Measurements from ENCODE around the gene GRIK2. TPM values are rescaled to one million over a fixed set of nuclear protein-coding genes. Genes with fewer than 3 reads are reported as not detected.
"Not testable (repeated sequence)": the region's sequence is repeated elsewhere in the genome, so short reads cannot be mapped to it uniquely, and the experiment has no call there.

Gene GRIK2
- total RNA-seq, 4 donors from 2014 or later, result 1.4 to 51.9 (median 9.6) TPM

- no peaks in the 10 kb centered on the region for H3K36me3 ChIP-seq
- no peaks in the 10 kb centered on the region for H3K4me1 ChIP-seq
- no peak for DNase-seq
- no peaks in the 10 kb centered on the region for H3K27me3 ChIP-seq
- TF ChIP-seq CTCF (IDR thresholded peaks at IDR 0.05) (no peak), POLR2A (IDR thresholded peaks at IDR 0.05) (no peak)
- no peaks in the 10 kb centered on the region for H3K9me3 ChIP-seq
- H3K4me3 ChIP-seq (replicated peaks in 1 of 3), result no peak overlapping the region
- 83 to 85% methylated on average over 3 of the region's 3 CpGs for WGBS, 2 donors
- intact Hi-C loops (cut with DNase I), result no loop called here
- no peak overlapping the region for H3K27ac ChIP-seq
These were observed 239.6 kb downstream of the GRIK2 start for GRCh38 chr6:101633081-101633480.

DNA sequence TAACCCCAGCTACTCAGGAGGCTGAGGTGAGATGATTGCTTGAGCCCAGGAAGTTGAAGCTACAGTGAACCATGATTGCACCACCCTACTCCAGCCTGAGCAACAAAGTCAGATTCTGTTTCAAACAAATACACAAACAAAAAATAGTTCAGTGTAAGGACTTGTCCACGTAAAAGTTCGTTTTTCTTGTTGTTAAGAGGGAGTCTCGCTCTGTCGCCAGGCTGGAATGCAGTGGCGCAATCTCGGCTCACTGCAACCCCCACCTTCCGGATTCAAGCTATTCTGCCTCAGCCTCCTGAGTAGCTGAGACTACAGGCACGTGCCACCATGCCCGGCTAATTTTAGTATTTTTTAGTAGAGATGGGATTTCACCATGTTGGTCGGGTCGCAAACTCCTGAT is 245.4 kb downstream of the GRIK2 start:
- H3K4me1 ChIP-seq; H3K9me3 ChIP-seq; H3K4me3 ChIP-seq (replicated peaks in 1 of 3); intact Hi-C loops (cut with DNase I); H3K36me3 ChIP-seq; H3K27ac ChIP-seq; H3K27me3 ChIP-seq: not testable (repeated sequence)
- peak in 1 of 2 donors; percentile 5 for DNase-seq
- WGBS, 2 donors, result 74 to 75% methylated on average over 11 of the region's 11 CpGs

- intact Hi-C loops (cut with DNase I), result no loop called here
- Histone ChIP-seq H3K36me3 (no peaks in the 10 kb centered on the region), H3K4me3 (replicated peaks in 1 of 3) (no peak overlapping the region), H3K4me1 (no peaks in the 10 kb centered on the region), H3K27ac (no peak overlapping the region), H3K9me3 (no peaks in the 10 kb centered on the region), H3K27me3 (no peaks in the 10 kb centered on the region)
- DNase-seq, result no peak
- 59 to 69% methylated on average over 1 of the region's 1 CpG for WGBS, 2 donors
- no peak for TF ChIP-seq POLR2A (IDR thresholded peaks at IDR 0.05)
- TF ChIP-seq CTCF (IDR thresholded peaks at IDR 0.05), result no peak
These were observed 246.6 kb downstream of the GRIK2 start for GRCh38 chr6:101640131-101640530.

DNA sequence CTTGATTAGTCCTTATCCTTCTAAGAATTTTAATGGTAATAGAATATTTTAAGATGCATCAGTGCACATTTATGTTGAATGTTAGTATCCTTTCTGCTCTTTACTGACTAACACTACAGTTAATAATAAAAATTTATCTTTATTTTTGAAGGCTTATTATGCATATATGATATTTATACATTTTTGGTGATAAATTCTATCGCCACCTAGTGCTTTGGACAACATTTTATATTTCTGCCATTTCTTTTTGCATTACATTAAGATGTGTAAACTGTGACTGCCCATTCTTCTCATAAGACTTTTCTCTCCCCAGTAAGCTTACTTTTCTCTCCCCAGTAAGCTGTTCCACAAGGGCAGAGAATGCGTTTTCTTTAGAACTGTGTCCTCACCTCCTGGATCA is 252.3 kb downstream of the GRIK2 start:
- intact Hi-C loops (cut with DNase I), result no loop called here
- Histone ChIP-seq H3K36me3 (no peaks in the 10 kb centered on the region), H3K4me1 (no peaks in the 10 kb centered on the region), H3K9me3 (no peaks in the 10 kb centered on the region), H3K27ac (no peak overlapping the region), H3K4me3 (replicated peaks in 1 of 3) (no peak overlapping the region), H3K27me3 (no peaks in the 10 kb centered on the region)
- TF ChIP-seq CTCF (IDR thresholded peaks at IDR 0.05) (no peak), POLR2A (IDR thresholded peaks at IDR 0.05) (no peak)
- 90 to 93% methylated on average over 2 of the region's 2 CpGs for WGBS, 2 donors
- no peak for DNase-seq

DNA sequence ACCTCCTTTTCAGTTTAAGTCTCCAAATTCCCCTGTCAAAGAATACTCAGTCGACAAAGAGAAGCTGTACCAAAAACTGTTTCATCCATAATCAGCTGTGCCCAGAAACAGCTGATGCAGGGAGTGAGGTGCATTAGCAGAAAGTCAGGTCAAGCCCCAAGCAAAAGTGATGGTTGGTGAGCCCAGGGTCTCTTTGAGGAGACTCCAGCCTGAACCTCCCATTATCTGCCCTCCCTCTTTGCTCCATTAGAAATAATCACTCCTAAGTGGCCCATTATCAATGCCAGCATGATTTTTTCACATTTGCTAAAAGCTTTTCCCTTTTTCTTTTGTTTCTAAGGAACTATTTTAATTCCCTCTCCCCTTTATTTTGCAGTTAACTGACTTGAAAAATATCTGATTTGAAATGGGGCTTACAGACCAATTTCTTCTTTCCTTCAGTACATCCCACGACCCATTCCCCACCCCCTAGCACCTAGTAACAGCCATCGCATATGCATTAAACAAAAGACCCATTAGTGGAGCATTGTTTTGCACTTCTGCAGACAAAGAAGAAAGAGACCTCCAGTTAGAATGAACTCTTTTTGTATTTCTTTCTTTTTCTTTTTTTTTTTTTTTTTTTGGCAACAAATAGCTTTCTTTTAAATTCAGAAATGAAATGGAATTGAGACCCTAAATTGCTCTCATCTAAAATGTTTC is 257.0 kb downstream of the GRIK2 start:
- intact Hi-C loops (cut with DNase I), result no loop called here
- no peaks in the 10 kb centered on the region for H3K4me1 ChIP-seq
- TF ChIP-seq POLR2A (IDR thresholded peaks at IDR 0.05), result no peak
- TF ChIP-seq CTCF (IDR thresholded peaks at IDR 0.05), result no peak
- WGBS, 2 donors, result 43 to 44% methylated on average over 3 of the region's 3 CpGs
- H3K9me3 ChIP-seq, result no peaks in the 10 kb centered on the region
- no peak overlapping the region for H3K27ac ChIP-seq
- DNase-seq, result no peak
- no peaks in the 10 kb centered on the region for H3K27me3 ChIP-seq
- no peaks in the 10 kb centered on the region for H3K36me3 ChIP-seq
- no peak overlapping the region for H3K4me3 ChIP-seq (replicated peaks in 1 of 3)

Data from thyroid gland (tissue), 4 donors.